HUDEP-2 (cell line): ENCODE measurements around the gene BAIAP2L1.

Experiments used
- DNase-seq, 76 experiments: peaks; one replicate each; lab custom pipeline; 2025; ENCODE audit not compliant: unreplicated experiment in 76 of 76; lab: John Stamatoyannopoulos, UW

Gene BAIAP2L1

GRCh38 chr7:98360221-98361130 is 40.4 kb downstream of the BAIAP2L1 start:
- peak in 7 of 76 experiments; percentile 1 to 38 (median 11) for DNase-seq

DNA sequence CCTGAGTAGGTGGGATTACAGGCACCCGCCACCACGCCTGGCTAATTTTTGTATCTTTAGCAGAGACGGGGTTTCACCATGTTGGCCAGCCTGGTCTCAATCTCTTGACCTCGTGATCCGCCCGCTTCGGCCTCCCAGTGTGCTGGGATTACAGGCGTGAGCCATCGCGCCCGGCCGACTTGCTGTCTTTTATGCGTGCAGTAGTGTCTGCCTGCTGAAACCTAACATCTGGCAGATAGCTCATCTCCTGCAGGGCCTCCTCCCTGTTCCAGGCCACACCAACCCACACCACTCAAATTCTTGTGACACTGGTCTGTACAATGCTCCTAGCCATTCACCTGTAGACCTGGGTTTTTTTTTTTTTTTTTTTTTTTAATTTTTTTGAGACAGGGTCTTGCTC is 41.5 kb downstream of the BAIAP2L1 start:
- DNase-seq, result no peak

- no peak for DNase-seq
These were observed 42.2 kb downstream of the BAIAP2L1 start for GRCh38 chr7:98358706-98359105.

- DNase-seq, result no peak
These were observed 43.1 kb downstream of the BAIAP2L1 start for GRCh38 chr7:98357751-98358161.

- DNase-seq, result no peak
These were observed 45.7 kb downstream of the BAIAP2L1 start for GRCh38 chr7:98355250-98355538.

DNA sequence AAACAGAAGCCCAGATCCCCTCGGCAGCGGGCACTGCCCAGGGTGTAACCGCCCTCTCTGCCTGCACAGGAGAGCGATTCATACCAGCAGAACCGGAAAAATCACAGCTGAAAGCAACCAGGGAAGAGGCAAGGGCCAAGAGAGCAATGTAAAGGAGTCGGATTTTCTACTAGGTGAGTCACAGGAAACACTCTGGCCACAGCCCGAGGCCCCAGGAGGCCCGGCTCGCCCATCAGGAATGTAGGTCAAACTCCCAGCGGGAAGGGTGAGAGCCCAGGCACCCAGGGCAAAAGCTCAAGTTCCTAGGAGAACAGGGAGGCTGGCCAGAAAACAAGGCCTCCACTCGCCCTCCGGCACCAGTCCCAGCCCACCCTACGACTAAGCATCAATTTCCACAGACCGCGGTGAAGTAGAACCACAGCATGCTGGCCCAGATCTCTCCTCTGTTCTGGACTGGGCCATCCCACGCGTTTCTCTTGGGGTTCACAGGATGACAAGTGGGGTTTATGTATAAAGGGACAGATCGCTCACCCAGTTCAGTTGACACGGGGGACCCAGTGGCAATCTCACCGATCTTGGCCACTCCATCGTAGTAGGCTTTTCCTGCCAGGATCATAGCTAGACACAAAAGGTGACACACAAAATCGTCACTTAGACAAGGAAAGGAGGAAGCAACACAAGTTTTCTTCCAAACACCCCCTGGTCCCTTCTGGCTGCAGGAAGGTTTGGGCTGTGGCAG is 46.2 kb downstream of the BAIAP2L1 start:
- no peak for DNase-seq

DNA sequence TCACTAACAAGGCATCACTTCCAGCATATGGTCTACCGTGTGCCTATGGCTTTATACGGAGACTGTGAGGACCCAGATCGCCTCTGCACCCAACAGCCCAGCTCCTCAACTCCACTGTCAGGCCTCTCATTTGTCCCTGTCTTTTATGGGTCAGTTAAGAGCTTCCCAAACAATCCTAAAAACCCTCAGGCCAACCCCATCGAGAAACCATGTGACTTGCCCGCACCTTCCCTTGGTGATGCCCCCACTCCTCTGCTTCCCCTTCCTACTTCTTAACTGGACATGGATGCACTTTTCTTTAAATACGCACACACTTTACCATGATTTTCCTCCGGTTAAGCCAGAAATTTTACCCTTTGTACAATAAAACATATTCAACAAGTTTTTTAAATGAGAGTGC is 46.8 kb downstream of the BAIAP2L1 start:
- DNase-seq, result no peak

- no peak for DNase-seq
These were observed 48.3 kb downstream of the BAIAP2L1 start for GRCh38 chr7:98352621-98353020.

GRCh38 chr7:98351136-98351535 is 49.8 kb downstream of the BAIAP2L1 start:
- no peak for DNase-seq

- DNase-seq, result no peak
These were observed 52.0 kb downstream of the BAIAP2L1 start for GRCh38 chr7:98348726-98349474.

- DNase-seq, result no peak
These were observed 54.3 kb downstream of the BAIAP2L1 start for GRCh38 chr7:98346515-98347069.

DNA sequence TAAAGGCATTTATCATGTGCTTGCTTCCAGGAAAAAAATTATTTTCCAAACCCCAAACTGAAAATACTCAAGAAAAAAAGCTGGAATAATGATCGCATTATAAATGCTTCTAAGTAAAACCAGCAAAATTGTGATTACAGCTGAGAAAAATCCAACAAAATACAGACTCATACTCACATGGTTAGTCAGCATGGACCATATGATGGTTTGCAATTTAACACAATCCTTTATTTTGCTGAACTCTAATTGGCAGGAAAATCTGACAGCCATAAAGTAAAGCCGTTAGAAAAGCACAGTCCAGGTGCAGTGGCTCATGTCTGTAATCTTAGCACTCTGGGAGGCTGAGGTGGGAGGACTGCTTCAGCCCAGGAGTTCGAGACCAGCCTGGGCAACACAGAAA is 59.8 kb downstream of the BAIAP2L1 start:
- DNase-seq, result no peak

- DNase-seq, result no peak
These were observed 61.8 kb downstream of the BAIAP2L1 start for GRCh38 chr7:98339043-98339442.

- DNase-seq, result no peak
These were observed 62.4 kb downstream of the BAIAP2L1 start for GRCh38 chr7:98338441-98338840.

- no peak for DNase-seq
These were observed 65.4 kb downstream of the BAIAP2L1 start for GRCh38 chr7:98335411-98335977.

- DNase-seq, result no peak
These were observed 66.8 kb downstream of the BAIAP2L1 start for GRCh38 chr7:98334081-98334480.

DNA sequence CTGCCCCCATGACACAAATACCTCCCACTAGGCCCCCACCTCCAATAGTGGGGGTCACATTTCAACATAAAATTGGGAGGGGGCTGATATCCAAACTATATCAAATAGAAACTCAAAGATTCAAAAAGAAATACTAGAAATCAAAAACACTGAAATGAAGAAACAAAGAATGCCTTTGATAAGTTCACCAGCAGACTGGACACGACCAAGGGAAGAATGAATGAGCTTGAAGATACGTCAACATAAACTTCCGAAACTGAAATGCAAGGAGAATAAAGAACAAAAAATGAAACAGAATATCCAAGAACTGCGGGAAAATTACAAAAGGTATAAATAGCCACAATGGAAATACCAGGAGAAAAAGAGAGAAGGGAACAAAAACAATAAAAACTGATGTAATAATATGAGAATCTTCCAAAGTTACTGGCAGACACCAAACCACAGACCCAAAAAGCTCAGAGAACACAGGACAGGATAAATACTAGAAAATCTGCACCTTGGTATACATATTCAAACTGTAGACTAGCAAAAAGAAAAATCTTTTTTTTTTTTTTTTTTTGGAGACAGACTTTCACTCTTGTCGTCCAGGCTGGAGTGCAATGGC is 69.9 kb downstream of the BAIAP2L1 start:
- DNase-seq, result no peak

- no peak for DNase-seq
These were observed 71.0 kb downstream of the BAIAP2L1 start for GRCh38 chr7:98329791-98330373.

DNA sequence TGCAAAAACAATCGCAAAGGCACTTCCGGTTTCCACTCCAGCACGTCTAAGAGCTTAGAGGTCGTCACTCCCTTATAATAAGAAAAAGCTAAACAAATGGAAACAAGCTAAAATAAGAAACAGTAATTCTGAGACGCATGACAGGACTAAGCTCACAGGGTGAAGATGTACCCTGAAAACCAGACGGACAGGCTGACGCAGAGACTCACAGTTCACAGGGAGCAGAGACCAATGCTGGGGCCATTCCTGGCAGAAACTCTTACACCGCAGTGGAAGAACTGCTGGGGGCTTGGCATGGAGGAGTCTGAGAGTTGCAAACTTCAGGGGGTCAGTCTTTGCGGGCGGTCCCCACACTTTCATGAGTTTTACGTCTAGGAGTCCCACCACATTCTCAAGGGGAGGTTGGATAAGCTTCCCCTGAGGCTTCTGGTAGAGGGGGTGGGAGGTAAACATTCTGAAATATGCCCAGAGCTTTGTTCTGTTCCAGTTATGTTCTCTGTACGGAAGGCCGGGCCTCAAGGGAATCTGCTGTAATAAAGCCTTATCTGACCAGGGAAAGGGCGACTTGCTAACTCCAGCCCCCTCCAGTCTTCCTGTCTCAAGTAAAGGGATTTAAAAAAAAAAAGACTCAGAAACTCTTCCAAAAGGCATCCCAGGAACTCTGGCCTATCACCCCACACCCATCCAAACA is 71.6 kb downstream of the BAIAP2L1 start:
- DNase-seq, result no peak
